OCI-LY7 (cell line): ENCODE results near the gene DAGLA. TPM values are rescaled to one million over a fixed set of nuclear protein-coding genes. Genes with fewer than 3 reads are reported as not detected.

Source experiments
- BruUV-seq: library from RNA; stranded (reverse); fragments of 400-500 nt; replicated peaks from 2 replicates; lab custom pipeline; 2021; lab: Mats Ljungman, UMichigan
- CTCF ChIA-PET: fragments of 300-600 bp; sonication (Branson Sonifier 250); formaldehyde crosslinking; loops from one replicate; lab custom pipeline; 2022; ENCODE audit warnings: antibody characterized with exemption; ENCODE audit not compliant: unreplicated experiment; lab: Charles Lee
- POLR2A ChIA-PET: fragments of 300-600 bp; sonication (Branson Sonifier 250); formaldehyde crosslinking; loops from one replicate; lab custom pipeline; 2022; ENCODE audit warnings: antibody characterized with exemption; lab: Charles Lee
- DNase-seq: peaks from one replicate; pipeline ENCODE4 v3.0.0-alpha.2; 2015; ENCODE audit warnings: low spot score
- H2AFZ ChIP-seq: fragments of 200-600 bp; sonication (generic), shearing (Covaris generic); 2 replicates; pipeline ENCODE4 v1.6.1; 2014; ENCODE audit warnings: mild to moderate bottlenecking, antibody characterized with exemption, low read length, moderate library complexity
- H3K27ac ChIP-seq: fragments of 200-600 bp; sonication (generic); 2 replicates; pipeline ENCODE4 v1.5.1; 2014; ENCODE audit warnings: mixed run types, low read depth, mild to moderate bottlenecking, moderate library complexity, low read length, inconsistent platforms; ENCODE audit not compliant: poor library complexity, severe bottlenecking
- H3K36me3 ChIP-seq: fragments of 200-600 bp; sonication (generic); 2 replicates; pipeline ENCODE4 v1.6.1; 2014; ENCODE audit warnings: mild to moderate bottlenecking, antibody characterized with exemption, low read length, moderate library complexity, mixed read lengths; ENCODE audit not compliant: insufficient read depth
- H3K4me1 ChIP-seq: fragments of 200-600 bp; sonication (generic); 2 replicates; pipeline ENCODE4 v1.5.1; 2014; ENCODE audit warnings: mild to moderate bottlenecking, low read length; ENCODE audit not compliant: insufficient read depth, poor library complexity, severe bottlenecking
- H3K4me2 ChIP-seq: fragments of 200-600 bp; sonication (generic); 2 replicates; pipeline ENCODE4 v1.6.1; 2014; ENCODE audit warnings: mild to moderate bottlenecking, low read length
- H3K4me3 ChIP-seq: fragments of 200-600 bp; sonication (generic); 2 replicates; pipeline ENCODE4 v1.5.1; 2014; ENCODE audit warnings: mild to moderate bottlenecking, low read depth, low read length; ENCODE audit not compliant: poor library complexity, severe bottlenecking
- H3K79me2 ChIP-seq: fragments of 200-600 bp; sonication (generic); 2 replicates; pipeline ENCODE4 v1.6.1; 2016; ENCODE audit warnings: low read depth, mild to moderate bottlenecking, low read length, moderate library complexity, mixed read lengths; ENCODE audit not compliant: insufficient read depth
- H3K9me2 ChIP-seq: fragments of 200-600 bp; sonication (generic); 2 replicates; pipeline ENCODE4 v1.6.1; 2016; ENCODE audit warnings: mild to moderate bottlenecking, low read length, mixed read lengths; ENCODE audit not compliant: insufficient read depth
- H3K9me3 ChIP-seq: fragments of 200-600 bp; sonication (generic); 2 replicates; pipeline ENCODE4 v1.6.1; 2014; ENCODE audit warnings: mild to moderate bottlenecking, mixed run types, low read length, mixed read lengths
- H4K20me1 ChIP-seq: fragments of 200-600 bp; sonication (generic); 2 replicates; pipeline ENCODE4 v1.6.1; 2014; ENCODE audit warnings: mild to moderate bottlenecking, antibody characterized with exemption, low read length, moderate library complexity, mixed read lengths; ENCODE audit not compliant: insufficient read depth
- CTCF ChIP-seq: fragments of 200-600 bp; sonication (generic); conservative IDR thresholded peaks from 2 replicates; pipeline ENCODE4 v1.5.1; 2014; ENCODE audit warnings: mild to moderate bottlenecking, antibody characterized with exemption, low read length, moderate library complexity, mixed read lengths
- EZH2phosphoT487 ChIP-seq: fragments of 200-600 bp; sonication (generic); IDR thresholded peaks from 2 replicates; pipeline ENCODE4 v1.6.1; 2018; ENCODE audit warnings: low read depth, borderline replicate concordance, mild to moderate bottlenecking, mixed run types, antibody characterized with exemption, low read length, moderate library complexity, mixed read lengths
- intact Hi-C: fragments of 100-400 bp; cut with micrococcal nuclease; formaldehyde crosslinking; loops from one replicate; pipeline ENCODE4 v1.10.0; 2022; ENCODE audit not compliant: unreplicated experiment
- total RNA-seq, 2 experiments: library from RNA; depleted of rRNA in 1 of 2; stranded (reverse); fragments of >200 nt in 1 of 2; shearing (Covaris generic) in 1 of 2; gene quantifications; 2 replicates each; pipeline ENCODE4 v1.2.3, GENCODE V29; 2014 to 2022

Gene DAGLA
- total RNA-seq, 2 experiments from 2014 or later: not detected

GRCh38 chr11:61791737-61792309 lies 111.6 kb downstream of the DAGLA start:
- peak overlapping the region; percentile 97 for H3K4me3 ChIP-seq
- no peaks in the 10 kb centered on the region for H3K9me2 ChIP-seq
- H3K4me1 ChIP-seq: peaks cover 22% of the 10 kb centered on the region
- POLR2A ChIA-PET: interaction anchor here (0.5 to 1.6 kb wide), 2 partner anchors 9 to 32 kb away, joined by 3 to 7 read pairs; no protein-coding TSS in a partner anchor
- intact Hi-C loops: no loop called here
- H3K9me3 ChIP-seq: no peaks in the 10 kb centered on the region
- TSS peak; percentile 95 for BruUV-seq
- H3K27ac ChIP-seq: peak overlapping the region; percentile 70
- peak overlapping the region; percentile 58; the same call in 1 of the 2 replicates for H2AFZ ChIP-seq
- TF ChIP-seq EZH2phosphoT487: no peak
- TF ChIP-seq CTCF: peak; percentile 23; the same call in 1 of the 2 replicates
- peaks cover 70% of the 10 kb centered on the region for H3K36me3 ChIP-seq
- H4K20me1 ChIP-seq: peaks cover 7% of the 10 kb centered on the region; the same call in 1 of the 2 replicates
- H3K79me2 ChIP-seq: peaks cover 55% of the 10 kb centered on the region
- CTCF ChIA-PET: no interaction called here
- peak; percentile 55 for DNase-seq
- peak overlapping the region; percentile 84 for H3K4me2 ChIP-seq

- DNase-seq: peak; percentile 92
- H3K36me3 ChIP-seq: peaks cover 70% of the 10 kb centered on the region
- H4K20me1 ChIP-seq: peaks cover 12% of the 10 kb centered on the region; the same call in 1 of the 2 replicates
- no peaks in the 10 kb centered on the region for H3K9me3 ChIP-seq
- H3K4me3 ChIP-seq: peak within 1 kb of the TSS; percentile 97
- ChIA-PET POLR2A (interaction anchor here (0.5 to 1.6 kb wide), 5 partner anchors 9 to 158 kb away, joined by 3 to 7 read pairs (median 4); no protein-coding TSS in a partner anchor), CTCF (interaction anchor here (0.6 to 1.5 kb wide), 4 partner anchors 8 to 289 kb away, joined by 3 to 5 read pairs (median 4); no protein-coding TSS in a partner anchor)
- BruUV-seq: no TSS peak
- peaks cover 62% of the 10 kb centered on the region for H3K79me2 ChIP-seq
- H3K4me1 ChIP-seq: peaks cover 25% of the 10 kb centered on the region
- H2AFZ ChIP-seq: peak within 1 kb of the TSS; percentile 58
- TF ChIP-seq CTCF (no peak), EZH2phosphoT487 (no peak)
- peak within 1 kb of the TSS; percentile 70 for H3K27ac ChIP-seq
- no peaks in the 10 kb centered on the region for H3K9me2 ChIP-seq
- intact Hi-C loops: no loop called here
- peak within 1 kb of the TSS; percentile 84 for H3K4me2 ChIP-seq
These were observed 112.3 kb downstream of the DAGLA start, which contains the start of the genes FEN1 and TMEM258 for GRCh38 chr11:61792310-61793082. Gene FEN1 (plus strand): TSS chr11:61792911. CDS start chr11:61795362, 2,451 bp downstream. Gene TMEM258 (minus strand): TSS chr11:61792599. CDS start chr11:61792558, 41 bp downstream.
